ENCODE data around the gene IGF1R.

Gene IGF1R

GRCh38 chr15:98621021-98621420, 27.3 kb upstream of the IGF1R start:
- peaks cover 29 to 34% of the 10 kb centered on the region in 2 donors for H3K27me3 Mint-ChIP-seq
- no peaks in the 10 kb centered on the region for H3K4me1 Mint-ChIP-seq (ENCODE audit: low read depth in 2 of 2)

DNA sequence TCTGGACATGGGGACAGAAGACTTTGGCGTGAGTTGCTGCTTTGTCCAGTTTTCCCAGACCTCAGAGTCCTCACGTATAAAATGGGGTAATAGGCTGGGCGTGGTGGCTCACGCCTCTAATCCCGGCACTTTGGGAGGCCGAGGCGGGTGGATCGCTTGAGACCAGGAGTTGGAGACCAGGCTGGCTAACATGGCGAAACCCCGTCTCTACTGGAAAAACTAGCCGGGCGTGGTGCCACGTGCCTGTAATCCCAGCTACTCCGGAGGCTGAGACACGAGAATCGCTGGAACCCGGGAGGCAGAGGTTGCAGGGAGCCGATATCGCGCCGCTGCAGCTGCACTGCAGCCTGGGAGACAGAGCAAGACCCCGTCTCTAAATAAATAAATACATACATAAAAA, 22.7 kb upstream of the IGF1R start:
- ATAC-seq (replicated peaks) = no peak
- Mint-ChIP-seq H3K27me3 (peaks cover 6 to 24% of the 10 kb centered on the region in 2 donors), H3K27ac (no peak overlapping the region)

More at GRCh38 chr15:98621021-98621420, 27.3 kb upstream of the IGF1R start:
- Mint-ChIP-seq H3K9me3 (no peaks in the 10 kb centered on the region), H3K36me3 (ENCODE audit: insufficient read depth) (no peaks in the 10 kb centered on the region), H3K27ac (no peak overlapping the region), H3K4me3 (no peak overlapping the region)
- no peak for DNase-seq
- no peak for ATAC-seq (replicated peaks)

GRCh38 chr15:98626153-98626552, 22.2 kb upstream of the IGF1R start:
- no peaks in the 10 kb centered on the region for H3K9me3 Mint-ChIP-seq
- H3K4me1 Mint-ChIP-seq (ENCODE audit: low read depth in 2 of 2) = no peaks in the 10 kb centered on the region
- ATAC-seq (replicated peaks) = no peak
- peaks cover 2 to 23% of the 10 kb centered on the region in 2 donors for H3K27me3 Mint-ChIP-seq
- no peaks in the 10 kb centered on the region for H3K36me3 Mint-ChIP-seq (ENCODE audit: insufficient read depth)
- no peak overlapping the region for H3K4me3 Mint-ChIP-seq
- DNase-seq = no peak
- no peak overlapping the region for H3K27ac Mint-ChIP-seq

More for the DNA sequence above, 22.7 kb upstream of the IGF1R start:
- no peaks in the 10 kb centered on the region for H3K9me3 Mint-ChIP-seq
- H3K4me1 Mint-ChIP-seq (ENCODE audit: low read depth in 2 of 2) = no peaks in the 10 kb centered on the region
- no peak for DNase-seq
- H3K4me3 Mint-ChIP-seq = no peak overlapping the region
- no peaks in the 10 kb centered on the region for H3K36me3 Mint-ChIP-seq (ENCODE audit: insufficient read depth)

DNA sequence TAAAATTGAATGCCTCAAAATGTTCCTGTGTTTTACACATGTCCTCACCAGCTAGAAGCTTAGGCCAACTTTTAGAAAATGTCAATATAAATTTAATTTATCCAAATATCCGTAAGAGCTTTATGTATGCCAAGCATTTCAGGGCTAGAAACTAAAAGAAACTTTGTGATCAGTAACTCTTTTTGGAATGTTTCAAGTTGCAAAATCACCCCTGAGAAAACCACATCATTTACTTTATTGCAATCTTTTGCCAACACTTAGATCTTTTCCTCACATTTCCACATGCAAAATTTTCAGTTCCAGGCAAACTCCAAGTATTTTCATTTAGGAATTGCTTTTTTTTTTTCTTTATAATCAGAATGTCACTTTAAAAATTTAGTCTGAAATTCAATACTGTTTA, 20.1 kb upstream of the IGF1R start:
- no peaks in the 10 kb centered on the region for H3K4me1 Mint-ChIP-seq (ENCODE audit: low read depth in 2 of 2)
- no peaks in the 10 kb centered on the region for H3K36me3 Mint-ChIP-seq (ENCODE audit: insufficient read depth)
- no peak overlapping the region for H3K27ac Mint-ChIP-seq
- ATAC-seq (replicated peaks) (no peak), DNase-seq (no peak)
- H3K4me3 Mint-ChIP-seq = no peak overlapping the region
- no peaks in the 10 kb centered on the region for H3K9me3 Mint-ChIP-seq
- peaks cover 6 to 37% of the 10 kb centered on the region in 2 donors for H3K27me3 Mint-ChIP-seq

DNA sequence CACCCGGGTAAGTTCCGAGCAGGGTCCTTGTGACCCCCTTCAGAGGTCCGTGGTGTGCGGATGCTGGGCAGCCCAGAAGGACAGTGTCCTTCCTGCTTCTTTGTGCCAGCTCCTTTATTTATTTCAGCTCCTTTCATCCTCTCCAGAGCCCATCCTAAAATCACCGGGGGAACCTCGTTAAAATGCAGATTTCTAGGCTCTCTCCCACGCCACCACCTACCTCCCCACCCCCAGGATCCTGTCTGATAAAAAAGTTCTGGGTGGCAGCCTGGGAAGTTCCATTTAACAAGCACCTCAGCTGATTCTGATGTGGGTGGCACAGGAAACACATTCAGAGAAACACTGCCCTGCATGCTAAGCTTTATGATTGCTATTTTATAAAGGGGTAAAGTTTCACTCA, 12.5 kb upstream of the IGF1R start:
- peaks cover 39 to 67% of the 10 kb centered on the region in 2 donors for H3K27me3 Mint-ChIP-seq
- no peak overlapping the region for H3K27ac Mint-ChIP-seq
- no peak overlapping the region for H3K4me3 Mint-ChIP-seq
- no peak for DNase-seq
- H3K9me3 Mint-ChIP-seq = no peaks in the 10 kb centered on the region
- ATAC-seq (replicated peaks) = no peak
- H3K36me3 Mint-ChIP-seq (ENCODE audit: insufficient read depth) = no peaks in the 10 kb centered on the region
- no peaks in the 10 kb centered on the region for H3K4me1 Mint-ChIP-seq (ENCODE audit: low read depth in 2 of 2)

GRCh38 chr15:98643115-98643514, 5.2 kb upstream of the IGF1R start:
- Mint-ChIP-seq H3K27me3 (peaks cover 49 to 61% of the 10 kb centered on the region in 2 donors), H3K27ac (no peak overlapping the region), H3K4me3 (no peak overlapping the region), H3K36me3 (ENCODE audit: insufficient read depth) (peaks cover 4% of the 10 kb centered on the region), H3K9me3 (no peaks in the 10 kb centered on the region), H3K4me1 (ENCODE audit: low read depth in 2 of 2) (peaks cover 0 to 4% of the 10 kb centered on the region in 2 donors)
- DNase-seq (no peak), ATAC-seq (replicated peaks) (no peak)

- ATAC-seq (replicated peaks) (no peak), DNase-seq (no peak)
- no peak overlapping the region for H3K27ac Mint-ChIP-seq
- peaks cover 38 to 51% of the 10 kb centered on the region in 2 donors for H3K27me3 Mint-ChIP-seq
- no peaks in the 10 kb centered on the region for H3K9me3 Mint-ChIP-seq
- peak overlapping the region; percentile 65 to 71 for H3K4me3 Mint-ChIP-seq
- H3K4me1 Mint-ChIP-seq (ENCODE audit: low read depth in 2 of 2) = peaks cover 12 to 14% of the 10 kb centered on the region in 2 donors
- peaks cover 16% of the 10 kb centered on the region for H3K36me3 Mint-ChIP-seq (ENCODE audit: insufficient read depth)
Measured at GRCh38 chr15:98646546-98647025, 1.8 kb upstream of the IGF1R start.

- Mint-ChIP-seq H3K36me3 (ENCODE audit: insufficient read depth) (peaks cover 16% of the 10 kb centered on the region), H3K27ac (no peak overlapping the region), H3K4me1 (ENCODE audit: low read depth in 2 of 2) (peaks cover 12 to 17% of the 10 kb centered on the region in 2 donors), H3K27me3 (peaks cover 38 to 51% of the 10 kb centered on the region in 2 donors), H3K9me3 (no peaks in the 10 kb centered on the region), H3K4me3 (peak overlapping the region; percentile 65 to 71)
- peak; percentile 18 to 40 (median 32) for DNase-seq
- ATAC-seq (replicated peaks) = peak; percentile 42
Measured at GRCh38 chr15:98647026-98647773, 1.1 kb upstream of the IGF1R start.

DNA sequence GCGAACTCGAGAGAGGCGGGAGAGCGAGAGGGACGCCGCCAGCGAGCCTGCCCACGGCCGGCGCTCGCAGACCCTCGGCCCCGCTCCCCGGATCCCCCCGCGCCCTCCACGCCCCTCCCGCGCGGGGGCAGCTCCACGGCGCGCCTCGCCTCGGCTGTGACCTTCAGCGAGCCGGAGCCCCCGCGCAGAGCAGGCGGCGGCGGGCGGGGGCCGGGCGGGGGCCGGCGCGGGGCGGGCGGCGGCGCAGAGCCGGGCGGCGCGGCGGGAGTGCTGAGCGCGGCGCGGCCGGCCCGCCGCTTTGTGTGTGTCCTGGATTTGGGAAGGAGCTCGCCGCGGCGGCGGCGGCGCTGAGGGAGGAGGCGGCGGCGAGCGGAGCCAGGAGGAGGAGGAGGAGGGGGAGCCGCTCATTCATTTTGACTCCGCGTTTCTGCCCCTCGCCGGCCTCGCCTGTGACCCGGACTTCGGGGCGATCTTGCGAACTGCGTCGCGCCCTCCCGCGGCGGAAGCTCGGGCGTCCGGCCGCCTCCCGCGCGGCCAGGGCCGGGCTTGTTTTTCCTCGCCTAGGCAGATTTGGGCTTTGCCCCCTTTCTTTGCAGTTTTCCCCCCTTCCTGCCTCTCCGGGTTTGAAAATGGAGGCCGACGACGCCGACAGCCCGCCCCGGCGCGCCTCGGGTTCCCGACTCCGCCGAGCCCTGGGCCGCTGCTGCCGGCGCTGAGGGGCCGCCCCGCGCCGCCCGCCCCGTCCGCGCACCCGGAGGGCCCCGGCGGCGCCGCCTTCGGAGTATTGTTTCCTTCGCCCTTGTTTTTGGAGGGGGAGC, 524 bp downstream of the IGF1R start:
- H3K4me1 Mint-ChIP-seq (ENCODE audit: low read depth in 2 of 2) = peaks cover 12 to 19% of the 10 kb centered on the region in 2 donors
- no peaks in the 10 kb centered on the region for H3K9me3 Mint-ChIP-seq
- peak overlapping the region in 1 of 2 donors; percentile 86 for H3K27ac Mint-ChIP-seq
- peaks cover 34 to 53% of the 10 kb centered on the region in 2 donors for H3K27me3 Mint-ChIP-seq
- peak overlapping the region; percentile 70 to 92 for H3K4me3 Mint-ChIP-seq
- DNase-seq = peak in 1 of 3 experiments; percentile 8
- peaks cover 16% of the 10 kb centered on the region for H3K36me3 Mint-ChIP-seq (ENCODE audit: insufficient read depth)
- peak; percentile 11 for ATAC-seq (replicated peaks)

DNA sequence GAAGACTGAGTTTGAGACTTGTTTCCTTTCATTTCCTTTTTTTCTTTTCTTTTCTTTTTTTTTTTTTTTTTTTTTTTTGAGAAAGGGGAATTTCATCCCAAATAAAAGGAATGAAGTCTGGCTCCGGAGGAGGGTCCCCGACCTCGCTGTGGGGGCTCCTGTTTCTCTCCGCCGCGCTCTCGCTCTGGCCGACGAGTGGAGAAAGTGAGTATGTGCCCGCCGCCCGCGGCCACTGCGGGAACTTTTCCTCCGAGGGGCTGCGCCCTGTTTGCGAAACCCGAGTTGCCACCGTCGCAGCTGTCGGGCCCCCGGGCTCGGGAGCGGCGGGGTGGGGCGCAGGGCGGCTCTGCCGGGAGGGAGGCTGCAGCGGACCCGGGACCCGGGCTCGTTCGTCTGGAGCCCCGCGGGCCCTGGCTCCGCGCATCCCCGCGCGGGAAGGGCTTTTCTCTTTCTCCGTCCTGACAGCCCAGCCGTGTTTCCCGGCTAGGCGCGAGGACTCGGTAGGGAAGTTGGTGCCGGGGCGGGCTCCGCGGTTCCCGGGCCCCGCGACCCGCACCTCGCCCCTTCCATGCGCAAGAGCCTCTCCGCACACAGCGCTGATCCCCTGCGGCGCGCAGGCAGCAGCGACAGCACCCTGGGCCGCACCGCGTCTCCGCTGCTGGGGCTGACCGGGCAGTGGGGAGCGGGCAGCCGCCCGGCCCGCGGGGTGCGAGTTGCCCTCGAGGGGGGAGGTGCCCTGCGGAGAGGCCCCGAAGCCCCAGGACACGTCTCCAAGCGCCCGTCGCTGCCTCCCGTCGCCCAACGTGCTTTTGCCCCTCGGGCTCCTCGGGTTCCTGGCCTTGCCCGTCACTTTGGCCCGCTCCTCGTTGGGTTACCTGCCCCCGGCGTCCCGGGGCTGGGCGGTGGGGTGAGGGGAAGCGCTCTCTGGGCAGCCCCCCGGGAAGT, 1.4 kb downstream of the IGF1R start:
- Mint-ChIP-seq H3K9me3 (no peaks in the 10 kb centered on the region), H3K27ac (peak overlapping the region in 1 of 2 donors; percentile 82), H3K27me3 (peaks cover 43 to 58% of the 10 kb centered on the region in 2 donors), H3K4me1 (ENCODE audit: low read depth in 2 of 2) (peaks cover 12 to 19% of the 10 kb centered on the region in 2 donors), H3K4me3 (peak overlapping the region; percentile 70 to 92), H3K36me3 (ENCODE audit: insufficient read depth) (peaks cover 16% of the 10 kb centered on the region)
- ATAC-seq (replicated peaks) = no peak
- DNase-seq = peak; percentile 11 to 21 (median 17)

GRCh38 chr15:98650417-98651035, 2.2 kb downstream of the IGF1R start:
- ATAC-seq (replicated peaks) = peak; percentile 34
- peaks cover 12 to 19% of the 10 kb centered on the region in 2 donors for H3K4me1 Mint-ChIP-seq (ENCODE audit: low read depth in 2 of 2)
- H3K27me3 Mint-ChIP-seq = peaks cover 43 to 57% of the 10 kb centered on the region in 2 donors

GRCh38 chr15:98651036-98651481, 2.7 kb downstream of the IGF1R start:
- no peaks in the 10 kb centered on the region for H3K9me3 Mint-ChIP-seq
- DNase-seq = no peak
- peaks cover 43 to 55% of the 10 kb centered on the region in 2 donors for H3K27me3 Mint-ChIP-seq
- ATAC-seq (replicated peaks) = no peak
- peak overlapping the region; percentile 59 to 92 for H3K4me3 Mint-ChIP-seq
- H3K4me1 Mint-ChIP-seq (ENCODE audit: low read depth in 2 of 2) = peaks cover 12 to 19% of the 10 kb centered on the region in 2 donors
- H3K27ac Mint-ChIP-seq = peak overlapping the region; percentile 23 to 82
- H3K36me3 Mint-ChIP-seq (ENCODE audit: insufficient read depth) = peaks cover 16% of the 10 kb centered on the region

More at GRCh38 chr15:98650417-98651035, 2.2 kb downstream of the IGF1R start:
- peaks cover 16% of the 10 kb centered on the region for H3K36me3 Mint-ChIP-seq (ENCODE audit: insufficient read depth)
- peak; percentile 8 to 48 (median 44) for DNase-seq
- peak overlapping the region; percentile 23 to 82 for H3K27ac Mint-ChIP-seq
- no peaks in the 10 kb centered on the region for H3K9me3 Mint-ChIP-seq
- H3K4me3 Mint-ChIP-seq = peak overlapping the region; percentile 59 to 92

All from effector memory CD8-positive, alpha-beta T cell (primary cell).